Measurements from ENCODE around the gene RHOA. TPM values are rescaled to one million over a fixed set of nuclear protein-coding genes. Genes with fewer than 3 reads are reported as not detected.
A peak's percentile ranks its signal among the peaks of the same experiment; 100 is the strongest.
"Not testable (repeated sequence)": the region's sequence is repeated elsewhere in the genome, so short reads cannot be mapped to it uniquely, and the experiment has no call there.

RHOA gene
- total RNA-seq, 1 donor from 2014 or later: 501 TPM

GRCh38 chr3:49349348-49350114, 62.2 kb downstream of the RHOA start:
- Histone ChIP-seq H3K27me3 (ENCODE audit: control insufficient read depth, insufficient read depth, low read length) (no peaks in the 10 kb centered on the region), H3K36me3 (ENCODE audit: control insufficient read depth, insufficient read depth, low read length) (no peaks in the 10 kb centered on the region), H3K4me3 (ENCODE audit: low read depth, low read length) (no peak overlapping the region)
- TF ChIP-seq, protein P1, sequence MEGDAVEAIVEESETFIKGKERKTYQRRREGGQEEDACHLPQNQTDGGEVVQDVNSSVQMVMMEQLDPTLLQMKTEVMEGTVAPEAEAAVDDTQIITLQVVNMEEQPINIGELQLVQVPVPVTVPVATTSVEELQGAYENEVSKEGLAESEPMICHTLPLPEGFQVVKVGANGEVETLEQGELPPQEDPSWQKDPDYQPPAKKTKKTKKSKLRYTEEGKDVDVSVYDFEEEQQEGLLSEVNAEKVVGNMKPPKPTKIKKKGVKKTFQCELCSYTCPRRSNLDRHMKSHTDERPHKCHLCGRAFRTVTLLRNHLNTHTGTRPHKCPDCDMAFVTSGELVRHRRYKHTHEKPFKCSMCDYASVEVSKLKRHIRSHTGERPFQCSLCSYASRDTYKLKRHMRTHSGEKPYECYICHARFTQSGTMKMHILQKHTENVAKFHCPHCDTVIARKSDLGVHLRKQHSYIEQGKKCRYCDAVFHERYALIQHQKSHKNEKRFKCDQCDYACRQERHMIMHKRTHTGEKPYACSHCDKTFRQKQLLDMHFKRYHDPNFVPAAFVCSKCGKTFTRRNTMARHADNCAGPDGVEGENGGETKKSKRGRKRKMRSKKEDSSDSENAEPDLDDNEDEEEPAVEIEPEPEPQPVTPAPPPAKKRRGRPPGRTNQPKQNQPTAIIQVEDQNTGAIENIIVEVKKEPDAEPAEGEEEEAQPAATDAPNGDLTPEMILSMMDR (IDR thresholded peaks at IDR 0.05; ENCODE audit: insufficient read depth, low read length, poor library complexity, severe bottlenecking): no peak
- DNase-seq (ENCODE audit: low read depth): no peak

GRCh38 chr3:49348361-49348760, 63.4 kb downstream of the RHOA start:
- not testable (repeated sequence) for H3K27me3 ChIP-seq (ENCODE audit: control insufficient read depth, insufficient read depth, low read length); DNase-seq (ENCODE audit: low read depth)

GRCh38 chr3:49346797-49347251, 65.0 kb downstream of the RHOA start:
- Histone ChIP-seq H3K4me3 (ENCODE audit: low read depth, low read length) (no peak overlapping the region), H3K27me3 (ENCODE audit: control insufficient read depth, insufficient read depth, low read length) (no peaks in the 10 kb centered on the region), H3K36me3 (ENCODE audit: control insufficient read depth, insufficient read depth, low read length) (no peaks in the 10 kb centered on the region)
- no peak for DNase-seq (ENCODE audit: low read depth)
- TF ChIP-seq, protein P1 (IDR thresholded peaks at IDR 0.05; ENCODE audit: insufficient read depth, low read length, poor library complexity, severe bottlenecking): no peak

More at GRCh38 chr3:49348361-49348760, 63.4 kb downstream of the RHOA start:
- not testable (repeated sequence) for H3K36me3 ChIP-seq (ENCODE audit: control insufficient read depth, insufficient read depth, low read length); H3K4me3 ChIP-seq (ENCODE audit: low read depth, low read length)

DNA sequence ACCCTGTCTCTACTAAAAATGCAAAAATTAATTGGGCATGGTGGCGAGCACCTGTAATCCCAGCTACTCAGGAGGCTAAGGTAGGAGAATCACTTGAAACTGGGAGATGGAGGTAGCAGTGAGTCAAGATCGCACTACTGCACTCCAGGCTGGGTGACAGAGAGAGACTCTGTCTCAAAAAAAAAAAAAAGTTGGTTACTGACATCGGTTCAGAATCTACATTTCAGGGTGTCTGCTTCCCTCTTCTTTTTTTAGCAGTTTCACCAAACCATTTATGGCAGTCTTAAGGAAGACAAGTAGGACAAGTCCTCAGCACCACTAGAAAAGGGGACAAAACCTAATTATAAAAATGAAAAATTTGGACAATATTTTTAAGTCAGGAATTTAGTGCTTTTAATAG, 68.6 kb downstream of the RHOA start:
- H3K4me3 ChIP-seq (ENCODE audit: low read depth, low read length): no peak overlapping the region
- H3K36me3 ChIP-seq (ENCODE audit: control insufficient read depth, insufficient read depth, low read length): no peaks in the 10 kb centered on the region
- TF ChIP-seq, protein P1 (IDR thresholded peaks at IDR 0.05; ENCODE audit: insufficient read depth, low read length, poor library complexity, severe bottlenecking): no peak
- H3K27me3 ChIP-seq (ENCODE audit: control insufficient read depth, insufficient read depth, low read length): no peaks in the 10 kb centered on the region
- DNase-seq (ENCODE audit: low read depth): no peak

DNA sequence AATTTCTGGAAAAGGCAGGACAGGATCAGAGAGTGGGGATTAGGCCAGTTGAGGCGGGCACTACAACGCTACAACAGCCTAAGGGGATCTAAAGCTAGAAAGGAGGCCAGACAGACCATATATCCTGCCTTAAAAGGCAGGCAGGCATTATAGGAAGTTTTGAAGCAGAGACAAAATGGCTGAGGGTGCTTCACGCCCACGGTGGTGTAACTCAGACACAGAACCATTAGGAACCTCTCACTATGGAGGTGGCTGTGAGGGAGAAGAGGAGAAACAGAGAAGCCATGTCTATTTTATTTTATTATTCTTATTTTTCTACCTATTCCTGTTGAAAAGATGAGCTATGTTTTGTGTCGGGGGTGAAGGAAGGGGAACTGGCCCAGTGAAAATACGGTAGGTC, 69.8 kb downstream of the RHOA start:
- H3K4me3 ChIP-seq (ENCODE audit: low read depth, low read length): no peak overlapping the region
- H3K27me3 ChIP-seq (ENCODE audit: control insufficient read depth, insufficient read depth, low read length): no peaks in the 10 kb centered on the region
- no peak for DNase-seq (ENCODE audit: low read depth)
- no peaks in the 10 kb centered on the region for H3K36me3 ChIP-seq (ENCODE audit: control insufficient read depth, insufficient read depth, low read length)
- TF ChIP-seq, protein P1 (IDR thresholded peaks at IDR 0.05; ENCODE audit: insufficient read depth, low read length, poor library complexity, severe bottlenecking): no peak

GRCh38 chr3:49339941-49340800, 71.6 kb downstream of the RHOA start, which contains the start of gene USP4:
Gene USP4, minus strand, starts transcription at chr3:49340053. Its CDS starts 29 bp downstream, at chr3:49340024.
- Histone ChIP-seq H3K4me3 (ENCODE audit: low read depth, low read length) (peak within 1 kb of the TSS; percentile 89), H3K36me3 (ENCODE audit: control insufficient read depth, insufficient read depth, low read length) (no peaks in the 10 kb centered on the region), H3K27me3 (ENCODE audit: control insufficient read depth, insufficient read depth, low read length) (no peaks in the 10 kb centered on the region)
- DNase-seq (ENCODE audit: low read depth): peak; percentile 76
- TF ChIP-seq, protein P1 (IDR thresholded peaks at IDR 0.05; ENCODE audit: insufficient read depth, low read length, poor library complexity, severe bottlenecking): peak; percentile 74

All from kidney epithelial cell (primary cell).